ENCODE data around the gene CD74. TPM values are rescaled to one million over a fixed set of nuclear protein-coding genes. Genes with fewer than 3 reads are reported as not detected.

Gene CD74
- total and polyA plus RNA-seq, 2 donors (not counting 1 experiment from before 2014, with no cell fraction given), result 1.3 to 5.9 TPM

GRCh38 chr5:150448334-150448733 is 35.6 kb upstream of the CD74 start:
- DNase-seq (ENCODE audit: low read depth in 2 of 2), result peak in 1 of 2 donors; percentile 24
- Histone ChIP-seq H3K4me2 (ENCODE audit: extremely low read depth, insufficient read depth, low read length) (peak overlapping the region; percentile 91), H3K27ac (ENCODE audit: insufficient read depth, low read length) (peak overlapping the region; percentile 99), H3K79me2 (ENCODE audit: control insufficient read depth, insufficient read depth, low read length) (peaks cover 42% of the 10 kb centered on the region), H4K20me1 (ENCODE audit: control insufficient read depth, extremely low read depth, insufficient read depth, low read length) (peaks cover 2% of the 10 kb centered on the region), H2AFZ (ENCODE audit: low read length) (no peak overlapping the region), H3K9me3 (ENCODE audit: control insufficient read depth, insufficient read depth, low read depth, low read length) (no peaks in the 10 kb centered on the region), H3K36me3 (ENCODE audit: control insufficient read depth, insufficient read depth, low read length) (peaks cover 35% of the 10 kb centered on the region), H3K4me1 (ENCODE audit: control insufficient read depth, extremely low read depth, insufficient read depth, low read length) (peaks cover 9% of the 10 kb centered on the region), H3K27me3 (ENCODE audit: control insufficient read depth, insufficient read depth, low read length) (no peaks in the 10 kb centered on the region), H3K9ac (ENCODE audit: insufficient read depth, low read length) (peak overlapping the region; percentile 89), H3K4me3 (replicated peaks in 1 of 4; ENCODE audit: control extremely low read depth in 1 of 4, insufficient read depth in 1 of 4, low read depth in 3 of 4, low read length in 4 of 4) (peak overlapping the region; percentile 71 to 90 (median 87))
- TF ChIP-seq EZH2 (IDR thresholded peaks at IDR 0.05; ENCODE audit: low read length, missing control alignments), result no peak
- TF ChIP-seq CTCF (conservative IDR thresholded peaks at IDR 0.05 in 1 of 2, IDR thresholded peaks at IDR 0.05 in 1 of 2; ENCODE audit: low read depth in 1 of 2, low read length in 2 of 2), result no peak

- peaks cover 2% of the 10 kb centered on the region for H4K20me1 ChIP-seq (ENCODE audit: control insufficient read depth, extremely low read depth, insufficient read depth, low read length)
- no peak overlapping the region for H3K4me3 ChIP-seq (replicated peaks in 1 of 4; ENCODE audit: control extremely low read depth in 1 of 4, insufficient read depth in 1 of 4, low read depth in 3 of 4, low read length in 4 of 4)
- no peak overlapping the region for H3K9ac ChIP-seq (ENCODE audit: insufficient read depth, low read length)
- peaks cover 9% of the 10 kb centered on the region for H3K4me1 ChIP-seq (ENCODE audit: control insufficient read depth, extremely low read depth, insufficient read depth, low read length)
- no peak overlapping the region for H3K27ac ChIP-seq (ENCODE audit: insufficient read depth, low read length)
- H3K4me2 ChIP-seq (ENCODE audit: extremely low read depth, insufficient read depth, low read length), result no peak overlapping the region
- no peak for TF ChIP-seq CTCF (conservative IDR thresholded peaks at IDR 0.05 in 1 of 2, IDR thresholded peaks at IDR 0.05 in 1 of 2; ENCODE audit: low read depth in 1 of 2, low read length in 2 of 2)
- TF ChIP-seq EZH2 (IDR thresholded peaks at IDR 0.05; ENCODE audit: low read length, missing control alignments), result no peak
- H3K9me3 ChIP-seq (ENCODE audit: control insufficient read depth, insufficient read depth, low read depth, low read length), result no peaks in the 10 kb centered on the region
- H2AFZ ChIP-seq (ENCODE audit: low read length), result no peak overlapping the region
- DNase-seq (ENCODE audit: low read depth in 2 of 2), result no peak
- no peaks in the 10 kb centered on the region for H3K27me3 ChIP-seq (ENCODE audit: control insufficient read depth, insufficient read depth, low read length)
- H3K79me2 ChIP-seq (ENCODE audit: control insufficient read depth, insufficient read depth, low read length), result peaks cover 42% of the 10 kb centered on the region
- peaks cover 35% of the 10 kb centered on the region for H3K36me3 ChIP-seq (ENCODE audit: control insufficient read depth, insufficient read depth, low read length)
Measured at GRCh38 chr5:150447188-150447587, 34.5 kb upstream of the CD74 start.

GRCh38 chr5:150446583-150446982 is 33.9 kb upstream of the CD74 start:
- no peak for TF ChIP-seq CTCF (conservative IDR thresholded peaks at IDR 0.05 in 1 of 2, IDR thresholded peaks at IDR 0.05 in 1 of 2; ENCODE audit: low read depth in 1 of 2, low read length in 2 of 2)
- TF ChIP-seq EZH2 (IDR thresholded peaks at IDR 0.05; ENCODE audit: low read length, missing control alignments), result no peak
- Histone ChIP-seq H2AFZ (ENCODE audit: low read length) (no peak overlapping the region), H3K4me3 (replicated peaks in 1 of 4; ENCODE audit: control extremely low read depth in 1 of 4, insufficient read depth in 1 of 4, low read depth in 3 of 4, low read length in 4 of 4) (no peak overlapping the region), H3K4me1 (ENCODE audit: control insufficient read depth, extremely low read depth, insufficient read depth, low read length) (peaks cover 9% of the 10 kb centered on the region), H3K27me3 (ENCODE audit: control insufficient read depth, insufficient read depth, low read length) (no peaks in the 10 kb centered on the region), H3K4me2 (ENCODE audit: extremely low read depth, insufficient read depth, low read length) (no peak overlapping the region), H3K9ac (ENCODE audit: insufficient read depth, low read length) (no peak overlapping the region), H3K36me3 (ENCODE audit: control insufficient read depth, insufficient read depth, low read length) (peaks cover 35% of the 10 kb centered on the region), H3K79me2 (ENCODE audit: control insufficient read depth, insufficient read depth, low read length) (peaks cover 42% of the 10 kb centered on the region), H3K27ac (ENCODE audit: insufficient read depth, low read length) (no peak overlapping the region), H3K9me3 (ENCODE audit: control insufficient read depth, insufficient read depth, low read depth, low read length) (no peaks in the 10 kb centered on the region), H4K20me1 (ENCODE audit: control insufficient read depth, extremely low read depth, insufficient read depth, low read length) (peaks cover 2% of the 10 kb centered on the region)
- no peak for DNase-seq (ENCODE audit: low read depth in 2 of 2)

Data from fibroblast of lung (primary cell).